GM19455 (cell line): Measurements from ENCODE around the gene EVPLL.
"Not testable (repeated sequence)": the region's sequence is repeated elsewhere in the genome, so short reads cannot be mapped to it uniquely, and the experiment has no call there.

Experiments
- ATAC-seq: cut with Tn5 transposase; IDR thresholded peaks from one replicate; pipeline ENCODE4 v1.9.1; 2021; ENCODE audit not compliant: unreplicated experiment

Gene EVPLL

DNA sequence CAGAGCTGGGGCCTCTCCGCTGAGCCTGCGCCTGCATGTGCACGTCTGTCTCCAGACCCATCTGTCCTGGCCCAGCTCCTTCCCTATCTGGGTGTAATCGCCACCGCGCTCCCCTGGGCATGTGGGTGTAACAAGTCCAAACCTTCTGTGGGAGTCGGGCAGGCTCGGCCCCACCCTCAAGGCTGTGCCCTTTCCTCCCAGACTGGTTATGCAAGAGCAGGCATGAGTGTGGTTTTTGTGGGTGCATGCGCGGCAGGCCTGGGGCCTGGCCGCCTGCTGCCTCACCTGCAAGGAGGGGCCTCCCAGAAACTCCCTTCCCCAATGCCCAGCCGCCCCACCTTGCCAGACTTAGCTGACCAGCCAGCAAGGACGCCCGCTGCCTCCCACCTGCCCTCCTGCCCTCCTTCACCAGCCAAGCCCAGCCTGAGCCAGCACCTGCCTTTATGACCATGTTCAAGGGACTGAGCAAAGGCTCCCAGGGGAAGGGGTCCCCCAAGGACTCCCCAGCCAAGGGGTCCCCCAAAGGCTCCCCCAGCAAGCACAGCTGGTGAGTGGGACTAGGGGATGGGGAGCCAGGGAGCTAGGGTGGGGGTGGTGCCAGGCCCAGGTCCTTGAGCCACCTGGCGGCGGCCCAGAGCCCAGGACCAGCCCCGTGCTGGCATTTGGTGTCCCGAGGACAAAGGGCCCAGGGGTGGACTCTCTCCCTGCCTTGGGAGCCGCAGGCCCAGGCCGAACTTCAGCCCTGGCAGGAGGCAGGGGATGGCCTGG lies at the start of gene EVPLL:
TSS of gene EVPLL (plus strand) at position 342 of the 768 bp plus-strand sequence. CDS start 3,160 bp downstream, outside the sequence.
- no peak for ATAC-seq

DNA sequence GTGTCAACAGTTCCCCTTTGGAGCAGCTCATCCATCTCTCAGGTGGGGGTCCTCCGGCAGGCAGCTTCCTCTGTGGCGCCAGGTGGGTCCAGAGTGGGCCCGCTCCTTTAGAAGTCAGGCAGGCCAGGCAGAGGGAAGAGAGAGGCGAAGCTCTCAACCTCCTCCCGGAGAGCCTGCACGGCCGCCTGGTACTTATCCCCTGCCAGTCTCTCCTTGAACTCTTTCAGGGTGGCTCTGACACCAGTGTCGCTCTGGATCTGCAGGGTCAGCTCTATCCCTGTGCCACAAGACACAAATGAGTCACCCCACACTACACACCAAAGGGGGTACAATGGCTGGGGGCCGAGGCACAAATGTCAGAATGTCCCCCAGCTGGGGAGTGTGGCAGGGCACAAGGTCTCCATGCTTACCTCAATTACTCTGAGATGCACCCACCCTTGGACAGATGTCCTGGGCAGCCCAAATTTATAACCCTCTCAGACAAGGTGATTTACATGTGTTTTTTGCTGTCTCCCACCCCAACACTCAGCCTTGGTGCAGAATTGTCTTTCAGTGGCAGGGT lies 48.9 kb upstream of the EVPLL start:
- no peak for ATAC-seq

GRCh38 chr17:18331879-18332278 lies 45.7 kb upstream of the EVPLL start:
- no peak for ATAC-seq

- ATAC-seq: no peak
Measured at GRCh38 chr17:18332909-18333489, 44.6 kb upstream of the EVPLL start.

DNA sequence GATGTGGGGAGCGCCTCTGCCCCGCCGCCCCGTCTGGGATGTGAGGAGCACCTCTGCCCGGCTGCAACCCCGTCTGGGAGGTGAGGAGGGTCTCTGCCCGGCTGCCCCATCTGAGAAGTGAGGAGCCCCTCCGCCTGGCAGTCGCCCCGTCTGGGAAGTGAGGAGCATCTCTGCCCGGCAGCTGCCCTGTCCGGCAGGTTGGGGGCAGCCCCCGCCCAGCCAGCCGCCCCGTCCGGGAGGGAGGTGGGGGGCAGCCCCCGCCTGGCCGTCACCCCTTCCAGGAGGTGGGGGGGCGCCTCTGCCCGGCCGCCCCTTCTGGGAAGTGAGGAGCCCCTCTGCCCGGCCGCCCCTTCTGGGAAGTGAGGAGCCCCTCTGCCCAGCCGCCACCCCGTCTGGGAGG lies 39.4 kb upstream of the EVPLL start:
- not testable (repeated sequence) for ATAC-seq

- no peak for ATAC-seq
Measured at GRCh38 chr17:18339933-18340332, 37.6 kb upstream of the EVPLL start.

DNA sequence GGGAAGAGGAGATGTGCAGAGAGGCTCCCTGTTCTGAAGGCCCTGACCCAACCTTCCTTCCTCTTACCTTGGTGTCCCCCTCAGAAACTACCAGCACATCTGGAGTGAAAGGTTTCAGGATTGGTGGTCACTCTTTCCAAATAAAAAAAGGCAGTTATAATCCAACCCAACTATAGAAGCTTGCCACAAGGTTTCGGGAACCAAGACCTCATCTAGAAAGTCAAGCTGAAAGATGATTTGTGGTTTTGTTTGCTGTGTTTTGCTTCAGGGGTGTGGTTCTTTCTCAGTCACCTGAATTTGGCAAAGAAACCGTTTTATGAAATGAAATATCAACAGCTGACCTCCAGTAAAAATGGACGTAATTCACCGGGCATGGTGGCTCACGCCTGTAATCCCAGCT lies 33.6 kb upstream of the EVPLL start:
- ATAC-seq: no peak

- ATAC-seq: no peak
Measured at GRCh38 chr17:18353541-18353940, 24.0 kb upstream of the EVPLL start.

DNA sequence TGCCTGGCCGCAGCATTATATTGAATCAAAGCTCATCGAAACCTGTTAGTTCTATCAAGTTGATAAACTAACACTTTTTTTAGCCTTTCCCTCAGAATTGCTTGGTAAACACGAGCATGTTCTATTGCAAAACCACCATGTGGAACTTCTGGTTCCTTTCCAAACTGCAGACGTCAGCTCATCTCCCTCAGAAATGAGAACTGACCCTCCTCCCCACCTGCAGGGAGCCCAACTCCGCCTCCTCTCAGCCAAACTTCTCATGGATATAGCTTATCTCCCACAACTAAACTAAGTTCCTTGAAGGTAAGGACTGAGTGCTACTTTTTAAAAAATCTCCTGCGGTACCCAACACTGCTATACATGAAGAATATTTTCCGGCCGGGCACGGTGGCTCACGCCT lies 21.0 kb upstream of the EVPLL start:
- ATAC-seq: no peak

DNA sequence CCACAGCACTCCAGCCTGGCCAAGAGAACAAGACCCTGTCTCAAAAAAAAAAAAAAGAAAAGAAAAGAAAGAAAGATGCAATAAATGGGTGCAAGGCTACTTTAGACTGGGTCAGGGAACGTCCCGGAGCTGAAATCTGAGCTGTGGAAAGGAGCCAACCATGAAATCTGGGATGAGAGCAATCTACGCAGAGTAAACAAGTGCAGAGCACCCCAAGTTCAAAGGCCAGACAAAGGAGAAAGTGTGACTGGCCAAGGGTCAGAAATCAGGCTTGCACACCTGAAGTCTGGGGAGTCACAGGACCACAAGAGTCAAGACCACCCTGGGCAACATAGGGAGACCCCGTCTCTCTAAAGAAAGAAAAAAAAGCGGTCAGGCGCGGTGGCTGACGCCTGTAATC lies 17.1 kb upstream of the EVPLL start:
- ATAC-seq: no peak

DNA sequence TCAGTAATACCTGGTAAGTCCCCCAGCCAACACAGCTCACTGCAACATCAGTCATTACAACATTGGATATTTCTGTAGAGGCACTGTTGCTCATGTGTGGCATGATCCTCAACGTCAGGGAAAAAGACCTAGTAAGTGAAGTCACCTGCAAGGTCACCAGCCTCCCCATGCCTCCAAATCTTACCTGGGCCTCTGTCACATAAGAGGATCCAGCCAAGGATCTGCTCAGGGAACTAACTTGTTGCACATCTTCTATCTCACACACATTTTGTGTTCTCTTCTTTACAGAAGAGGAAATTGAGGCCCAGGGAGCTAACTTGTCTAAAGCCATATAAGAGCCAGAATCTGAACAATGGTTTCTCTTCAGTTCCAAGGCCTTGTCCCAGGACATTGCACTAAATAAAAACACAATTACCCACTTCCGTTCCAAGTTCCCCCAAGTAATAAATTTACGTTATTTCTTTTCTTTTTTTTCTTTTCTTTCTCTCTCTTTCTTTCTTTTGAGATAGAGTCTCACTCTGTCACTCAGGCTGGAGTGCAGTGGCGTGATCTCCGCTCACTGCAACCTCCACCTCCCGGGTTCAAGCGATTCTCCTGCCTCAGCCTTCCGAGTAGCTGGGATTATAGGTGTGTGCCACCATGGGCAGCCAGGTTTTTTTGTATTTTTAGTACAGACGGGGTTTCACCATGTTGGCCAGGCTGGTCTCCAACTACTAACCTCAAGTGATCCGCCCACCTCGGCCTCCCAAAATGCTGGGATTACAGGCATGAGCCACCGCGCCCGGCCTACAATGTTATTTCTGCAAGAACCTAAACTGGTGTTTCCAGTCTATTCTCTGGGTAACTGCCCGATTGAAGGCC lies 15.5 kb upstream of the EVPLL start:
- ATAC-seq: no peak

- ATAC-seq: peak; percentile 4
Measured at GRCh38 chr17:18362698-18363100, 14.9 kb upstream of the EVPLL start.

DNA sequence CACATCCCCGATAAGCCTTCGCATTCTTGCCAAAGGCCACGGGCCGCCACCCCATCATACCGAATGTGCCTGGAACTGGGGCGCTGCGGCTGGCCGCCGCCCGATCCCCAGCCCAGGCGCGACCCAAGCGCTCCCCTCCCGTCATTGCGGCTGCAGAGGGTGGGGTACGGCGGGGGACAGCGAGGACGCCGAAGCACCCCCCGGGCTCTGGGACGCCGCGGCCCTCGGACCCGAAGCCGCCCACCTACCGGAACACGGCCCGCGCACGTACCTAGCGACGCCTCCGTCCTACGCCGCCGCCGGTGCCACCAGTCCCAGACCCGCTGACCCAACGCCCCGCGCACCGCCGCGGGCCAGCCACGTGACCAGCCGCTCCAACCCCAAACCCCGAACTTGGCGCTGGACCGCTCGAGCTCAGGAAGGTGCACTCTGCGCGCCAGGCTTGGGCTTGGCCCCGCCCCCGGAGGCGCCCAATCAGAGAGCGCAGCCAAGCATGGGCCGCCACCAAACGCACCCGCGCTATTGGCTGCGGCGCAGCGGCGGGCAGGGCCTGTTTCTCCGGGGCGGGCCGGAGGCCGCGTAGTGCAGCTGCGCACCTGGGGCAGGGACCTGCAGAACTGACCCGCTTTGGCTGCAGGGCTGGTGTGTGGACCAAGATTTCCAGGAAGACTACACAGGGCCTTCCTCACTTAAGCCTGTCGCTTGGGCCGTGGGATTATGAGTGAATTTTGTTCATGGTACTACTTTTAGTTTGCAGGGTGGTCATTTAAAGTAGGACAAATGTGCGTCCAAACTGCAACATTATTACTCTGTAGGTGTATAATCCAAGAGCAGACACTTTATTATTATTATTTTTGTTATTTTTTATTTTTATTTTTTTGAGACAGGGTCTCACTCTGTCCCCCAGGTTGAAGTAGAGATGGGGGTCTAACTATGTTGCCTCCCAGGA lies 14.2 kb upstream of the EVPLL start, which contains the start of gene SHMT1:
TSS of gene SHMT1 (minus strand) at position 450 of the 949 bp plus-strand sequence. CDS start 7,569 bp downstream, outside the sequence.
- ATAC-seq: peak; percentile 90

DNA sequence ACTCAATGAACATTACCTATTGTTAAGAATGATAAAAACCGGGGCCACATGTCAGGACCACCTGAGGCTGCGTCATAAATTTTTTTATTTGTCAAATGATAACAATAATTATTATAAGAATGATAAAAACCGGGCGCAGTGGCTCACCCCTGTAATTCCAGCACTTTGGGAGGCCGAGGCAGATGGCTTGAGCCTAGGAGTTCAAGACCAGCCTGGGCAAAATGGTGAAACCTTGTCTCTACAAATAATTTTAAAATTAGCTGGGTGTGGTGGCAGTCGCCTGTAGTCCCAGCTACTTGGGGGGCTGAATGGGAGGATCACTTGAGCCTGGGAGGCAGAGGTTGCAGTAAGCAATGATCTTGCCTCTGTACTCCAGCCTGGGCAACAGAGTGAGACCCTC lies 13.4 kb upstream of the EVPLL start:
- no peak for ATAC-seq

- no peak for ATAC-seq
Measured at GRCh38 chr17:18368946-18369345, 8.6 kb upstream of the EVPLL start.

- ATAC-seq: no peak
Measured at GRCh38 chr17:18370761-18371160, 6.8 kb upstream of the EVPLL start.

DNA sequence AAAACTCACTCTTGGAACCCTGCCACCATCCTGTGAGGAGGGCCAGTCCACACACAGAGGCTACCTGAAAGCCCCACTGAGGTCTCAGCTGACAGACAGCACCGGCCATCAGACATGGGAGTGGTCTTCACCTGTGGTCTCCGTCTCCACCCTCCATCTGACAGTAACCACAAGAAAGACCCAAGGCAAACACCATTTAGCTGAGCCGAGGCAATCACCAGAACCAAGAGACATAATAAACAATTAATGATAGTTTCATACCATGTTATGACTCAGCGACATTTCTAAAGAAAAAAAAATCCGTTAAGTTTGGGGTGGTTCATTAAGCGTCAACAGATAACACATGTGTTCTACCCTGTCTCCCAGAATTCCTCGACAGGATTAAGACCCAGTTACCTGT lies 6.1 kb upstream of the EVPLL start:
- ATAC-seq: no peak

GRCh38 chr17:18373181-18373580 lies 4.4 kb upstream of the EVPLL start:
- ATAC-seq: not testable (repeated sequence)

DNA sequence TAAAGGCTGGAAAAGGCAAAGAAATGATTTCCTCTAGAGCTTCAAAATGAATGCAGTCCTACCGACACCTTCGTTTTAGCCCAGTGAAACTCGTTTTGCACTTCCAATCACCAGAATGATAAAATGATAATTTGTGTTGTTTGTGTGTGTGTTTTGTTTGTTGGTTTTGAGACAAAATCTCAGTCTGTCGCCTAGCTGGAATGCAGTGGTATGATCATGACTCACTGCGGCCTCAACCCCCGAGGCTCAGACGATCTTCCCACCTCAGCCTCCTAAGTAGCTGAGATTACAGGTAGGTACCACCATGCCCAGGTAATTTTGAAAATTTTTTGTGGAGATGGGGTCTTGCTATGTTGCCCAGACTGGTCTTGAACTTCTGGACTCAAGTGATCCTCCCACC lies 3.4 kb upstream of the EVPLL start:
- no peak for ATAC-seq

- ATAC-seq: no peak
Measured at GRCh38 chr17:18378205-18378505, 577 bp downstream of the EVPLL start.
